Stimulated activated CD4-positive, alpha-beta T cell treated with anti-CD3 and anti-CD28 coated beads, Interleukin-15, amount 100 ng/mL, for 1 hour (primary cell): Measurements from ENCODE around the gene VCL.
"Not testable (repeated sequence)": the region's sequence is repeated elsewhere in the genome, so short reads cannot be mapped to it uniquely, and the experiment has no call there.

Source experiments
- DNase-seq, 2 donors: peaks; one replicate each; pipeline ENCODE4 v3.0.0-alpha.2; 2020; ENCODE audit warnings: low read depth in 1 of 2, low spot score in 1 of 2

Gene VCL

DNA sequence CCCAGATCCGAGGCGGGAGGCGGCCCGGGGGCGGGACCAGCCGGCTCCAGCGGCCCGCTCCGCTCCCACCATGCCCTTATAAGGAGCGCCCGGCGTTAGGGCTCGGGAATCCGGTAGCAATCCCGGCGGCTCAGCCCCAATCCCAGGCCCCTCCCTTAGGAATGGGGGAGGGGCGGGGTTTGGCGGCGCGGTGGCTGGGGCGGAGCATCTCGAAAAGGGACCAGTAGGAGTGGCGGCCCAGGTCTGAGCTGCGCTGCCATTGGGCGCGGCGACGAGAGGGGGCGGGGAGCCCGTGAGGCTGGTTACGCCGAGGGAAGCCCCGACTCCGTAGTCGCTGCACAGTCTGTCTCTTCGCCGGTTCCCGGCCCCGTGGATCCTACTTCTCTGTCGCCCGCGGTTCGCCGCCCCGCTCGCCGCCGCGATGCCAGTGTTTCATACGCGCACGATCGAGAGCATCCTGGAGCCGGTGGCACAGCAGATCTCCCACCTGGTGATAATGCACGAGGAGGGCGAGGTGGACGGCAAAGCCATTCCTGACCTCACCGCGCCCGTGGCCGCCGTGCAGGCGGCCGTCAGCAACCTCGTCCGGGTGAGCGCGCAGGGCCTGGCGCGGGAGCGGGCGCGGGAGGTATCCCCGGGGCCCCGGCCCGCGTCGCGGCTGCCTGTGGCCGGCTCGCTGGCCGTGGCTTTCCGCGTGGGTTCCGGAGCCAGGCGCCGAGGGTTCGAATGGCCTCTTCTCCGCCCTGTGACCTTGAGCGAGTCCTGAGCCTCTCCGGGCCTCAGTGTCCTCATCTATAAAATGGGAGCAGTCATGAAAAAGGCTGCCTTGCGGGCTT lies at the start of gene VCL:
Gene VCL (plus strand): TSS at position 330 of the 836 bp plus-strand sequence. CDS start 92 bp downstream, at position 422.
- DNase-seq, result peak; percentile 86 to 91

DNA sequence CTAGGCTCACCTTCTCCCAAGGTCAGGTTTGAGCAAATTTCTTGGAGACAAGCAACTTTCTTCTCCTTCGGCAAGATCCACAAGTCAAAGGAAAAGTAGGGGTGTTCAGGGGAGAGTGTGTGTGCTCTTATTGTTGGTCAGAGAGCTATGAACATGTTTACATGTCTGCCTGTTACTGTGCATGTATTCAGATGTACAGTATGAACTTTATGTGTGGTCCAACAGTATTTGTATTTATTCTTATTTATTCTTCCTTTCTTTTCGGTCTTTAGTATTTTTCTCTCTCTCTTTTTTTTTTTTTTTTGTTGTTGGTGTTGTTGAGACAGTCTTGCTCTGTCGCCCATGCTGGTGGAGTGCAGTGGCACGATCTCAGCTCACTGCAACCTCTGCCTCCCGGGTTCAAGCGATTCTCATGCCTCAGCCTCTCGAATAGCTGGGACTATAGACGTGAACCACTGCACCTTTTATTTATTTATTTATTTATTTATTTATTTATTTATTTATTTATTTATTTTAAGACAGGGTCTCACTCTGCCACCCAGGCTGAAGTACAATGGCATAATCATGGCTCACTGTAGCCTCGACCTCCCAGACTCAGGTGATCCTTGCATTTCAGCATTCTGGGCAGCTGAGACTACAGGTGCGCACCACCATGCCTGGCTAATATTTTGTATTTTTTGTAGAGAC lies 48.8 kb upstream of the VCL start:
- DNase-seq, result no peak

DNA sequence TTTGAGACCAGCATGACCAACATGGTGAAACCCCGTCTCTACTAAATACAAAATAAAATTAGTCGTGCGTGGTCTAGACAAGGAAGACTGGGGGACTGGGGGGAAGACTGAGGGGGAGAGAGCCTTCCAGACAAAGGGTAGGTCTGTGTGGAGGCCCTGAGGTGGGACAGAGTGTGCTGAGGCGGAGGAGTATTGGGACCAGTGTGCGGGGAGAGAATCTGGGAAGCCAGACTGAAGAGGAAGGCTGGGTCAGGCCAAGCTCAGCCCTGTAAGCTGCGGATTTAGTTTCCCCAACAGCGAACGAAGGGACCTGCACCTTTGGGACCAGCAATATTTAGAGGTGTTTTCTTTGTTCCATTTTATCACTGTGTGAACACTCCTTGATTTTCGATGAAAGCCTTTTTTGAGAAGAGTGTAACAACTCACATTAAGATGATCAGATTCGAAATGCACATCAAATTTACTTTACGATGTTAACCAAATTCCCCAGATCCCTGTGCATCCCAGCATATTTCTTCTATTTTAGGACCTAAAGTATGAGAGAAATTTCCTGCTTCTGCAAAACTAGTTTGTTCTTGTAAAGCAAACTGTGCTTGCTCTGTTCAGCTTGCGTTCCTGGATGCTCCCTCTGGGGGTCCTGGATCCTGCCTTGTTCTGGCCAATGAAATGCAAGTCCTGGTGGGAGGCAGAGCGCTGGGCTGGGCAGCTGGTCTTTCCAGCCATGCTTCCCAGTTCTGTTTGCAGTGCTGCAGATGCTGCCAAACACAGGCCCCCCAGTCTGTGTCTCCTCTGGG lies 47.6 kb upstream of the VCL start:
- no peak for DNase-seq

DNA sequence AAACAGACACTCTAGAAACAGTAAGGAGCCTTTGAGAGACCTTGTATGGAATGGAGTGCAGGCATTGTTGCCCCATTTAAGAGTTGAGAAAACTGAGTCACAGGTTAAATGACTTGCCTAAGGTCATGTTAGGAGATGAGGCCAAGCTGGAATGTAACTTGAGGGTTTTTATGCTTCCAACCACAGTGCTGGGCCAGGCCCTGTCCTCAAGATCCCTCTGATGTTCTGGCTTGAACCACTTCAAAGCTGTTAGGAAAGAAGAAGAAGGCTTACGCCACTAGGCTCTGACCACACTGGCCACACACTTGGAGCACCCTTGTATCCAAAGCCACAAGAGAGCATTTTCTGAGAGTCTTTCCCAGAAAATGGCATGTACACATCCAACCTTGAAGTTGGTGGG lies 44.3 kb upstream of the VCL start:
- DNase-seq, result no peak

DNA sequence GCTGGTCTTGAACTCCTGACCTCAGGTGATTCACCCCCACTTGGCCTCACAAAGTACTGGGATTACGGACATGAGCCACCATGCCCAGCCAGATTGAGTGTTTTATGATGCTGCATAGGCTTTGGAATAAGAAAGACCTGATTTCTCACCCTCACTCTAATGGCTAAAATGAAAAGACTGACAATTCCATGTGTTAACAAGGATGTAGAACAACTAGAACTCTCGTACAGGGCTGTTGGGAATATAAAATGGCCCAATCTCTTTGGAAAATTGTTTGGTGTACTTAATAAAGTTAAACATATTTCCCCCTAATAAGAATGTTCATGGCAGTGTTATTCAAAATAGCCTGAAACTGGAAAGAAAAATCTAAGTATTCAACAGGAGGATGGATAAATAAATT lies 43.2 kb upstream of the VCL start:
- no peak for DNase-seq

- DNase-seq, result no peak
Measured at GRCh38 chr10:73955719-73956118, 42.2 kb upstream of the VCL start.

GRCh38 chr10:73956476-73957359 lies 41.2 kb upstream of the VCL start:
- no peak for DNase-seq

DNA sequence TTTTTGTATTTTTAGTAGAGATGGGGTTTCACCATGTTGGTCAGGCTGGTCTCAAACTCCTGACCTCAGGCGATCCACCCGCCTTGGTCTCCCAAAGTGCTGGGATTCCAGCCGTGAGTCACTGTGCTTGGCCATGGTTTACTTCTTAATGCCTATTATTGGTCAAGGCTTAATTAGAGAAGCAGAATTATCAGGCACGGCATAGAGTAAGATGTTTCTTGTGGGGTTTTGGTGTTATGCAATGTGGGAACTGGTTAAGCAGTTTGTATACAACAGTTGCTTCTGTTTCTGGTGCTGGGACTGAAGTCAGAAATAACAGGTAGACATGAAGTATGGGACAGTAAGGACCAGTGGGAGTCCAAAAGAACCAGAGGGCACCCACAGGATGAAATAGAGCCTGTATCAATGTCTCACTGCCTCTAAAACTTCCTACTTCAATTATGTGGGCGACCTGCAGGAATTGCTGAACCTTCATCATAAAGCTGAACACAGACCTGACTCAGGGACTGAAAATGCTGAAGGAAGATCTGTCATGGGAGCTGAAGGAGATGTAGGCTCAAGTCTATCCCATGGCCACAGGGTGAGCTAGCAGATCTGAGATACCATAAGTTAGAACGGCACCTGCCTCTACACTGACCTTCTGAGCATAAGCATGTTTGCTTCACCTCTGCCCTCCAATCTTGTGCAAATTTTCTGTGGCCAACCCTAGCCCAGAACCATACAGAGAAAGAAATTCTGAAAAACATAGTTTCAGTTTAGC lies 38.3 kb upstream of the VCL start:
- no peak for DNase-seq

GRCh38 chr10:73962386-73962785 lies 35.5 kb upstream of the VCL start:
- no peak for DNase-seq

- DNase-seq, result not testable (repeated sequence)
Measured at GRCh38 chr10:73963533-73963932, 34.4 kb upstream of the VCL start.

DNA sequence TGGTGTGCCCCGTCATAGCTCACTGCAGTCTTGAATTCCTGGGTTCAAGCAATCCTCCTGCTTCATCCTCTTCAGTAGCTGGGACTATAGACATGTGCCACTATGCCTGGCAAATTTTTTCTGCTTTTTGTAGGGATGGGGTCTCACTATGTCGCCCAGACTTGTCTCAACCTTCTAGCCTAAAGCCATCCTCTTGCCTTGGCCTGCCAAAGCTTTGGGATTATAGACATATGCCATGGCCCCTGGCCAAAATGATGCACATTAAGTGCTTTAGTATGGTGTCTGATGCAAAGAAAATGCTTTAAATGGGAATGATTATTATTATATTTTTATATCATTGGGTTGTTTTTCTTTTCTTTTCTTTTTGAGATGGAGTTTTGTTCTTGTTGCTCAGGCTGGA lies 33.2 kb upstream of the VCL start:
- DNase-seq, result no peak

GRCh38 chr10:73965267-73965889 lies 32.5 kb upstream of the VCL start:
- DNase-seq, result not testable (repeated sequence)

DNA sequence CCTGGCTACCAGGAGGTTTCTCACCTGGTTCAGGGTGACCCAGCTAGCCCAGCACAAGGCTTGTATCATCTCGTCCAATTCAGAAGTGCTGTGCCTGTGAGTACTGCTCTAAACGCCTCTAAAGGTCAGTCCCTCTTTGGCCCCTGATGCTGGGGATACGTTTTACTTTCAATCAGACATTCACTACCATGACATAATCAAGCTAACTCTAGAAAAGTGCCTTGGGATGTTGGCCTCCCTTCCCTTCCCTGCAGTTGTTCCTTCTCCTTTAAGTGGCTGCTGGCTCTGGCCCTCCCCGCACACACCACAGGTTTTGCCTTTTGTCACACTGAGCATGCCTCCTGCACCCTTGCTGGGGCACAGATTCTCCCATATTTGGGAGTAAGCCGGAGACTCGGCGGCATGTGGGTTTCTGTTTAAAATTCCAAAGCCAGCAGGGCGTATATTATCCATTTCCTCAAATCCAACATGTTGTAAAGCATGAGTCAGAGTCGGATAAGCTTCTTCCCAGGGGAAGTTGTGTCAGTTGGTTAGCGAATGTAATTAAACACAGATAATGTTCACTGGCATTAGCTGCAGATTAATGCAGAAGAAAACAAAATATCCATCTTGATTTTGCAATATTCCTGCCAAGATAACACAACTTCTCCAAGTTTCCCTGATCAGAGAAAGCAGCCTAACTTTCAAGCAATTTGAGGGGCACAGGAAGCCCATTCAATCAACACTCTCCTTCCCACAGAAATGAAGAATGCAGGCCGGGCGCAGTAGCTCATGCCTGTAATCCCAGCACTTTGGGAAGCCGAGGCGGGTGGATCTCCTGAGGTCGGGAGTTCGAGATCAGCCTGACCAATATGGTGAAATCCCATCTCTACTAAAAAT lies 31.8 kb upstream of the VCL start:
- no peak for DNase-seq

GRCh38 chr10:73967022-73967429 lies 30.9 kb upstream of the VCL start:
- no peak for DNase-seq

DNA sequence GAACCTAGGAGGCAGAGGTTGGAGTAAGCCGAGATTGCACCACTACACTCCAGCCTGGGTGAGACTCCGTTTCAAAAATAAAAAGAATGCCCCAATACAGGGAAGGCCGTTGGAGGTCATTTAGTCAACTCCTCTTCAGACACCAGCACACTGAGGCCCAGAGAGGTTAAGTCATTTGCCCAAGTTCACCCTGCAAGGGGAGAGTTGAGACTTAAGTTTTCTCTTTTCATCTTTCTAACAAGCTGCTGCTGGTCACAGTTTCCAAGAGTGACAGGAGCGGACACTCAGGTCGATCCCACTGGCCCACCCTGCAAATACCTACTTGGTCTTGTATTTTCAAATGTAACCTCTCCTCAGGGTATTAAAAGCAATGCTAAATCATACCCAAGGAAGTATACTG lies 30.4 kb upstream of the VCL start:
- no peak for DNase-seq

DNA sequence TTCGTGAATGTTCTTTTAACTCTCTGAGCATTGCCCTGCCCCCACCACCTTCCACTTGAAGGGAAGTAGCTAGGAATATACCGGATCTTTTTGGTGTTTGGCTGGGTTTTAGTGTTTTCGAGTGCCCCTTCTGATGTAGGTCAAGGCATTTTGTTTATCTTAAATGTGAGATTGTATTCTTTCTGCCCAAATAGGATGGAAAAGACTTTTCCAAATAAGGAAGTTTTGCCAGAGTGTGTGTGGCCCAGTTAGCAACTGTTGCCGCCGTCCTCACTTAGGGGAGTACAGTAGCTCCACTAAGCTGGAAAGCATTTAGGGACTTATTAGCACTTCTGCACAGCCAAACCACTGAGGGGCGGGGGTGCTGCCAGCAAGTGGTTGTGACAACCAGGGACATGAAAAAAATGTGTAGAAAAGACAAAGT lies 29.8 kb upstream of the VCL start:
- DNase-seq, result no peak

DNA sequence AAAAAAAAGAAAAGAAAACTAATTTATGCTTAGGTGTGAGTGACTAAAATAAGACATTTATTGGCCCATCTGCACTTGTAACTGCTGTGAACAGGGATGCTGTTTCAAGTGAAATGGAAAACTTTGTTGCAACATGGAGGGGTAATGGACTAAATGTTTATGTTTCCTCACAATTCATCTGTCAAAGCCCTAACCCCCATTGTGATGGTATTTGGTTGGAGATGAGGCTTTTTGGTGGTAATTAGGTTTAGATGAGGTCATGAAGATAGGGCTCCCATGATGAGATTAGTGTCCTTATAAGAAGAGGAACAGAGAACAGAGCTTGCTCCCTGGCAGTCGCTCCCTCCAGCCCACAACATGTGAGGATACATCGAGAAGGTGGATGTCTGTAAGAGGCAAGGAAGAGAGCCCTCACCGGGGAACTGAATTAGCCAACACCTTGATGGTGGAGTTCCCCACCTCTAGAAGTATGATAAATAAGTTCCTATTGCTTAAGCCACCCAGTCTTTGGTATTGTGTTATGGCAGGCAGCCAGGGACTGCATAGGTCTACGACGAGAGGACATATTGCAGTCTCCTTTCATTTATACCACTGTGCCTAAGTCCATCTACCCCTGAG lies 28.6 kb upstream of the VCL start:
- DNase-seq, result no peak

DNA sequence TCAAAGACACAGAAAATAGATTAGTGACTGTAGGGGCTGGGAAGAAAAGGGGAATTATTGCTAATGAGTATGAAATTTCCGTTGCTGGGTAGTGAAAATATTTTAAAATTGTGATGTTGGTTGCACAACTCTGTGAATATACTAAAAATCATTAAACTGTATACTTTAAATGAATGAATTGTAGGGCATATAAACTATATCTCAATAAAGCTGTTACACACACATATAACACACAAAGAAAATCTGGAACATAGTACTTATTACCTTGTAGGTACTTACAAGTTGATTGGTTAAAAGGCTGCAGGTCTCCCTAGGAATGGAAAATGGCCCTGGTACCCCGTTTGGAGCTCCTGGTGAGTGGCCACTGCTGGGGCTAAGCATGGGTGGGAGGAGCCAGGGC lies 27.1 kb upstream of the VCL start:
- DNase-seq, result no peak
